ENCODE data around the gene POU2AF1.

The POU2AF1 gene

DNA sequence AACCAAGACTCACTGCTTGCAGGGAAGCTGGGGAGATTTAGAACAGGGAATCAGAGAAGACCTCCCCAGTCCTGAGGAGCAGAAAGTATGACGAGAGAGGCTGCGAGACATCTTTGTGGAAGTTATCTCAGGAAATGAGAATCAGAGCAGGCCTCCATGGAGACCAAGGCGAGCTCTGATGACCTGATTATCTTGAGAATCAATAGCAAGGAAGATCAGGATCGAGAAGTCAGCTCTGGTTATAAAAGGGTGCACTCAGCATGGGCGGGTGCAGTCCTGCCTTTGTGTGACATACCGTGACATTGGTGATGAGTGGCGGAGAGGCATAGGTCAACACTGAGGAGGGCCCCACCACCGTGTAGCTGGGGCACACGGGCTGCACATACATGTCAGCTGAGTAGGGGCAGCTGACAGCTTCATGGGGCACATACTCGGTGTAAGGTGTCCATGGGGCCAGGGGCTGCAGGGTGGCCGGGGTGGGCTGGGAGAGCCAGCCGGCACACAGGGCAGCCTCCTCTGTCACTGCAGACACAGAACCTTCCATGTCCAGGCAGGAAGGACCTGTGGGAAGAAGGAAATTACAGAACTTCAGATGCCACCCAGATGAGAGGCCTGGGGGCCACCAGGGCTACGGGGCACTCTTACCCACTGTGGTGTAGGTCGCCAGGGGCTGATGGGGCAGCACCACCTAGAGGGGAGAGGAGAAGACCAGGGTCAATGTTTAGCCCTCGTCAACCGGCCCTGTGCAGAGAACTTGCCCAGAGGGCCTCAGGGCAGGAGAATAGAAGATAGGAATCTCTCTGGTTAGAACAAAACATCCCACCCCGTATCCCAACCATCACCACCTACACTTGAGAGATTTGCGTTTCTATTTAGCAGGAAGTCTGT is 21.7 kb downstream of the POU2AF1 start:
- Histone ChIP-seq H3K36me3 (ENCODE audit: control insufficient read depth, low read length) (peaks cover 100% of the 10 kb centered on the region), H3K27ac (ENCODE audit: low read depth, low read length) (no peak overlapping the region), H3K4me3 (ENCODE audit: low read length) (no peak overlapping the region), H3K4me1 (ENCODE audit: control insufficient read depth, low read length) (peaks cover 96% of the 10 kb centered on the region), H3F3A (ENCODE audit: control insufficient read depth, insufficient read depth) (peaks cover 38% of the 10 kb centered on the region), H3K4me2 (ENCODE audit: low read length) (no peak overlapping the region), H4K20me1 (ENCODE audit: control insufficient read depth, insufficient read depth, low read depth, low read length) (peaks cover 56% of the 10 kb centered on the region), H3K9me3 (ENCODE audit: control insufficient read depth, insufficient read depth, low read length) (no peaks in the 10 kb centered on the region), H3K27me3 (ENCODE audit: control insufficient read depth, low read length) (no peaks in the 10 kb centered on the region), H3K79me2 (ENCODE audit: control insufficient read depth, low read length) (peaks cover 43% of the 10 kb centered on the region), H3K9me2 (replicated peaks; ENCODE audit: control insufficient read depth, low read length) (no peaks in the 10 kb centered on the region)
- TF ChIP-seq, protein P1, sequence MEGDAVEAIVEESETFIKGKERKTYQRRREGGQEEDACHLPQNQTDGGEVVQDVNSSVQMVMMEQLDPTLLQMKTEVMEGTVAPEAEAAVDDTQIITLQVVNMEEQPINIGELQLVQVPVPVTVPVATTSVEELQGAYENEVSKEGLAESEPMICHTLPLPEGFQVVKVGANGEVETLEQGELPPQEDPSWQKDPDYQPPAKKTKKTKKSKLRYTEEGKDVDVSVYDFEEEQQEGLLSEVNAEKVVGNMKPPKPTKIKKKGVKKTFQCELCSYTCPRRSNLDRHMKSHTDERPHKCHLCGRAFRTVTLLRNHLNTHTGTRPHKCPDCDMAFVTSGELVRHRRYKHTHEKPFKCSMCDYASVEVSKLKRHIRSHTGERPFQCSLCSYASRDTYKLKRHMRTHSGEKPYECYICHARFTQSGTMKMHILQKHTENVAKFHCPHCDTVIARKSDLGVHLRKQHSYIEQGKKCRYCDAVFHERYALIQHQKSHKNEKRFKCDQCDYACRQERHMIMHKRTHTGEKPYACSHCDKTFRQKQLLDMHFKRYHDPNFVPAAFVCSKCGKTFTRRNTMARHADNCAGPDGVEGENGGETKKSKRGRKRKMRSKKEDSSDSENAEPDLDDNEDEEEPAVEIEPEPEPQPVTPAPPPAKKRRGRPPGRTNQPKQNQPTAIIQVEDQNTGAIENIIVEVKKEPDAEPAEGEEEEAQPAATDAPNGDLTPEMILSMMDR (IDR thresholded peaks at IDR 0.05; ENCODE audit: low read depth, low read length, poor library complexity, severe bottlenecking), result no peak
- TF ChIP-seq EZH2phosphoT487 (IDR thresholded peaks at IDR 0.05; ENCODE audit: borderline replicate concordance, low read length), result no peak

DNA sequence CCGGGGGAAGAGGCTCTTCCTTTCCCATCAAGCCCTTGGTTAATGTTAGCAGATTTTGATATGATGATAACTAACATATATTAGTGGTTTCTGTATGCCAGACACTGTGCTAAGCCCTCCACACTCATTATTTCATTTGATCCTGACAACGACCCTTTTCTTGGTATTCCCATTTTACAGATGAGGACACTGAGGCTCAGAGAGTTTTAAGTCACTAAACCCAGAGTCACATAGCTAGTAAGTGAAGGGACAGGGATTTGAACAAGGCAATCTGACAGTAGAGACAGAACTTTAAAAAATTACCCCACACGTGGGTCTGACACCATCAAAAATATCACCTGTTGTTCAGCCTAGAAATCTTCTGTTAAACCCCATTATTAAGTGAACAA is 22.4 kb downstream of the POU2AF1 start:
- Histone ChIP-seq H4K20me1 (ENCODE audit: control insufficient read depth, insufficient read depth, low read depth, low read length) (peaks cover 49% of the 10 kb centered on the region), H3K4me2 (ENCODE audit: low read length) (no peak overlapping the region), H3K79me2 (ENCODE audit: control insufficient read depth, low read length) (peaks cover 36% of the 10 kb centered on the region), H3K9me3 (ENCODE audit: control insufficient read depth, insufficient read depth, low read length) (no peaks in the 10 kb centered on the region), H3K4me3 (ENCODE audit: low read length) (no peak overlapping the region), H3K36me3 (ENCODE audit: control insufficient read depth, low read length) (peaks cover 100% of the 10 kb centered on the region), H3K27ac (ENCODE audit: low read depth, low read length) (no peak overlapping the region), H3K4me1 (ENCODE audit: control insufficient read depth, low read length) (peaks cover 97% of the 10 kb centered on the region), H3F3A (ENCODE audit: control insufficient read depth, insufficient read depth) (peaks cover 41% of the 10 kb centered on the region), H3K9me2 (replicated peaks; ENCODE audit: control insufficient read depth, low read length) (no peaks in the 10 kb centered on the region), H3K27me3 (ENCODE audit: control insufficient read depth, low read length) (no peaks in the 10 kb centered on the region)
- TF ChIP-seq EZH2phosphoT487 (IDR thresholded peaks at IDR 0.05; ENCODE audit: borderline replicate concordance, low read length), result no peak
- TF ChIP-seq, protein P1 (IDR thresholded peaks at IDR 0.05; ENCODE audit: low read depth, low read length, poor library complexity, severe bottlenecking), result no peak

DNA sequence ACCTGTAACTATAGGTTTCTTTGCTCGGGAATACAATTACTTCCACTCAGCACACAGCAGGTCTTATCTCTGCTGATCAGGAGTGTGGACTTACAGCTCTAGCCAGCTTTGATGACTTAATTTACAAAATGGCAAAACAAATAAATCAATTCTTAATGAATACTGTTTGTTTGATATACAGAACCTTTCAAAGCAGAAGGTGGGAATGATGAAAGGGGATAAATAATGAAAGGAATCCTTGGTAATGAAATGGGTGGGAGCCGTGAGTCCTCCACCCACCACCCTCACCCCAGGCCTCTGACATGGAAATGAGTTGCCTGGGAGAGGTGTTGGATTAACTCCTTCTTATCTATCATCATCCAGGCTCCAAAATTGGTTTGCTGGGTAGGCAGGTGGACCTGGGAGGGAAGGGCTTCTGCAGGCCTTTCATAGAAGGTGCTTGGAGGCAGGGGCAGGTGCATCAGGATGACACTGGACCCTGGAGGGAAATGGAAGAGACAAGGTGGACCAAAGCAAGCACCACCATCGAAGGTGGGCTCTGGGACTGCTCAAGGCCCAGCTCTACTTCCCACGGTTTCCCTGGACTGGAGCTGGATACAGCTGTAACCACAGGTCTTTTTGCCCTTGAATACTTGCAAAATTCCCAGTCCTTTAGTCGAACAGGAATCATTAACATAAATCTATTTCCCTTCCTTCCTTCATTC is 23.0 kb downstream of the POU2AF1 start:
- Histone ChIP-seq H3K9me3 (ENCODE audit: control insufficient read depth, insufficient read depth, low read length) (no peaks in the 10 kb centered on the region), H3K27ac (ENCODE audit: low read depth, low read length) (no peak overlapping the region), H3K36me3 (ENCODE audit: control insufficient read depth, low read length) (peaks cover 100% of the 10 kb centered on the region), H3K4me3 (ENCODE audit: low read length) (no peak overlapping the region), H4K20me1 (ENCODE audit: control insufficient read depth, insufficient read depth, low read depth, low read length) (peaks cover 44% of the 10 kb centered on the region), H3K79me2 (ENCODE audit: control insufficient read depth, low read length) (peaks cover 30% of the 10 kb centered on the region), H3K27me3 (ENCODE audit: control insufficient read depth, low read length) (no peaks in the 10 kb centered on the region), H3F3A (ENCODE audit: control insufficient read depth, insufficient read depth) (peaks cover 46% of the 10 kb centered on the region), H3K4me2 (ENCODE audit: low read length) (no peak overlapping the region), H3K9me2 (replicated peaks; ENCODE audit: control insufficient read depth, low read length) (no peaks in the 10 kb centered on the region), H3K4me1 (ENCODE audit: control insufficient read depth, low read length) (peaks cover 97% of the 10 kb centered on the region)
- TF ChIP-seq, protein P1 (IDR thresholded peaks at IDR 0.05; ENCODE audit: low read depth, low read length, poor library complexity, severe bottlenecking), result no peak
- TF ChIP-seq EZH2phosphoT487 (IDR thresholded peaks at IDR 0.05; ENCODE audit: borderline replicate concordance, low read length), result no peak

Measured in DOHH2 (cell line).